NCI-H2196 treated with DMSO at 0.1 percent for 48 hours (cell line): Measurements from ENCODE around the gene EXOC4.

Experiments used
- DNase-seq: peaks from one replicate; lab custom pipeline; 2025; ENCODE audit not compliant: unreplicated experiment; lab: John Stamatoyannopoulos, UW

The EXOC4 gene

DNA sequence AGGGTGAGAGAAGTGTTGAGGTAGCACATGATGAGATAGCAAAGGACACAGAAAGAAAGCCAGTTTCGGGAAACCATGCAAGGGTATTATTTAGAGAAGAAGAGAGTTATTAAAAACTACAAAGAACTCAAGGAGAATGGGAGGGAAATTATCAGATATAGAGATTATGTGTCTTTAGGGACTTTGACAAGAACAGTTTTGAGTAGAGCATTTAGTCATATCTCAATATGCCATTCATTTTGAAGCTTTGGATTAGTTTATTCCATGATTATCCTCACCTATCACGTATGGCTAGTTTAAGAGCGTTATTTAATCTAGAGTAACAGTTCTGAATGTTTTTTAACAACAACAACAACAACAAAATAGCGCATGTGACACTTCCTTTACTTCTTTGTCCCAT is 409.4 kb downstream of the EXOC4 start:
- DNase-seq = no peak

- DNase-seq = no peak
Observed at GRCh38 chr7:133662830-133663229, 410.0 kb downstream of the EXOC4 start.

GRCh38 chr7:133664528-133664927 is 411.6 kb downstream of the EXOC4 start:
- DNase-seq = no peak

GRCh38 chr7:133668296-133669060 is 415.6 kb downstream of the EXOC4 start:
- DNase-seq = no peak

DNA sequence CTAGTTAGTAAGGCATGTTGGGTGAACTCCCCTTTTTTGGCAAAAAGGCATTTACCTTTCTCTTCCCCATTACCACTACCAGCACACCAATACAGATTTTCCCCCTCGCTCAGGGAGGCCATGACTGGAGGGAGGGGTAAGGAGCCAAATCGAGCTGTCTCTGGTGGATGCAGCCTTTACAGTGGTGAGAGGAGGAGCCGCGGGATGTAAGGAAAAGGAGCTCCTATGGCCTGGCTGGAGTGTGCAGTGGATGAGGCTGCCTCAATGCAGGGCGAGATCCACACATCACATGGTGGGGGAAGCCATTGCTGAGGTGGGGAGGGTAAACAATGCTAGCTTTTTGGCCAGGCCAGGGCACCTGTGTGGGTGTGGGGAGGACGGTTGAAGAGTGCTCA is 416.2 kb downstream of the EXOC4 start:
- no peak for DNase-seq

DNA sequence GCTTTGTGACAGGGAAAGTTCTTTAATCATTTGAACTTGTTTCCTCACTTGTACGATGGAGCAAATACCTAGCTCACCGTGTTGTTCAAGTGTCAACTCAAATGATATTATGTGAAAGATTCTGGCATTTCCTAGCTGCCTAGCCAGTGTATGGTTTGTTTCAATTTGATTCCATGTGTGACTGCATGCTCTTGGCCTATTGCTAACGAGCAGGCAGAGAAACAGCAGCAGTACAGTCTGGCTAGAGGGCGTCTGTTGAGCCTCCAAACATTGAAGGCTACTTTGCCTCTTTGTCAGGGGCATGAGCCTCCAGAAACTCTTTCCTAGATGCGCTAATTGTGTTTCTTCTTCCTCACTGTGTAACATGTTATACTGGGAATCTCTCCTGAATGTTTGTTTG is 417.4 kb downstream of the EXOC4 start:
- no peak for DNase-seq

DNA sequence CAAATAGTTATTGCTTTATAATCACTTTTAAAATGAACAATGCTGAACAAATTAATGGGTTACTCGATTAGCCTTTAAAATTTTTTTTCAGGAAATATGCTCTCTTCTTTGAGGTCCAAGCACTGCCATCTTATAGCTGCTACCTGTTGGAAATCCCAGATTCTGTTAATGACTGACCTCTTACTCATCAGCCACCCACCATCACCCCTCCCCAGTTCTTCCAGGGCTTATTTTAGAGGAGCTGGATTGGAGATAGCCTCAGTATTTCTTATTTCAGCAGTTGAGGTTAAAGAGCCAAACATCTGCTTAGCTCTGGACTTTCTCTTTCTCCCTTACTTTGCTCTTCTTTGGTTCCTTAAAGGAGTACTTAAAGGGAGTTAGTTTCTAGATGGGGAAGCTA is 420.0 kb downstream of the EXOC4 start:
- DNase-seq = no peak

DNA sequence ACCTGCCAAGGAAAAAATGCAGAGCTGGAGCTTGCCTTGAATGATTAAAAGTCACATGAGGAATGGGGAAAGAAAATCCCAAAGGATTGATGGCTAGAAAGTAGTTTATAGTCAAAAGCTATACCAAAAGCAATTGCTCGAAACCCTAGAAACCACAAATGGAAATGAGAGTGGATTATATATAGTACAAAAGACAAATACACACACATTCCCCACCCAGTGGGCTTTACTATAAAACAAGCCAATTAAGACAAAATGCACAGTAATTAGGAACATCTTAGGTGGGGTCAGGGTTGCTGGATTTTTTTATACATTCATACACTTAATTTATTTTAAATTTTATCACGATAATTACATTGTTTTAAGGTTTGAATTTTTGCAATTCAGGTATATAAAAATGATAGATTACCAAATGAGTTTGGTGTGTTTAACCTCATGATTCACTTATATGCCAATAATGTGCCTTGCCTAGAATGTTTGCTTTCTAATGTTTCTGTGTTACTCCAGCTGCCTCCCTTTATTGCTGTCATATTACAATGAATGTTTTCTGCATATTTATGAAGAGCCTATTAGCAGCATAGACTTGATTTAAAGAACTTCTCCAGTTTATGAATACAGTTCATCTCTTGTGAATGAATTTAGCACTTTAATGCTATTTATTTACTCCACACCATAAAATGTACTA is 421.3 kb downstream of the EXOC4 start:
- no peak for DNase-seq

DNA sequence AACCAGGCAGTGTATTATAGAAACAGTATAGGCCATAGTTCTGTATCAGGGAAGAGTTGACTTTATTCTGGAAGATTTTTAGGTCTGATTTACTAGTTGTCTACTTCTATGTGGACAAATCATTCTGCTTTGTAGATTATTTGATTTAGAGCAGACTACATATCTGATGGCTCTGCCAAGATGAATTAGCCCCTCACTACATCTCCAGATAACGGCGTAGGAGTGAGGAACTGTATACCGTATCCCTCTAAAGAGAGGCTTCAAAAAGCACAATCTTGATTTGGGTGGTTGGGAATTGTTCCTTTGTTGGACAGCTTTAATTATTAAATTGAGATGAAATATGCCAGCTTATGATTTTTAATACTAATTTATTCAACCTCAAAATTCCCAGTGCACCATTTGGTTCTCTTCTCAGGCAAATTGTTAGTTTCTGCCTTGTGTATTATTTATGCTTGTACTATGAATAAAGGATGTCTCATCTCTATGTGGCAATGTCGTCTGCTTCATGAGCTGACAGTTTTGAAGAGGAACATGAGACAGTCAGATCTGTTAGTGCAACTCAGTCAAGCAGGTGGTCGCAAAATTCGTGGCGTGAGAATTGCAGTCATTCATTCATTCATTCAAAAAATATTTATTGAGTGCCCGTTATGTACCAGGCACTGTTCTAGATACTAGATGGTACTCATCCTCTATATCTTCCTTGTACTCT is 422.8 kb downstream of the EXOC4 start:
- DNase-seq = no peak

- DNase-seq = no peak
Observed at GRCh38 chr7:133676805-133677370, 424.0 kb downstream of the EXOC4 start.

DNA sequence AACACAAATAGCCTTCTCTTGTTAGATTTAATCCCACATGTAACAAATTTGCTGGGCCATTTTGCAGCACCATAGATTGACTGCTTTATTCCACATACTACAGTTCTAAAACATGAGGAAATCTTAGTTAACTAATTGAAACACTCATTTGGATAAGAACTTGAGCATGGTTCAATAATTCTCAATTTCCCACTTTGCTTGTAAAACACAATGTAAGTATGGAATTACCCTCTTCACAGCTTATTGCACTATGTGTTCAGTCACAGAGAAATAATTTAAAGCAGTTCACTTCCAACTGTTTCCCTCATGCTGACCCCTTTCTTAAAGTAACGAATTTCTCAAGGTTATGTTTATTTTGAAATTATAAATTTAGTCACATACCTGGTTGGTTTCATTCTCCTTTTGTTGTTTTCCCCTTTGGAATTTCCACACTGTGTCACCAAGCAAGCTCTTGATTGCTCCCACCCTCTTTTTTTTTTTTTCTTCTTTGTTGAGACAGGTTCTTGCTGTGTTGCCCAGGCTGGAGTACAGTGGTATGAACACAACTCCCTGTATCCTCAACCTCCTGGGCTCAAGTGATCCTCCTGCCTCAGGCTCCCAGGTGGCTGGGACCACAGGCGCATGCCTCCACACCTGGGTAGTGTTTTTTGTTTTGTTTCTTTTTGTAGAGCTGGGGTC is 425.4 kb downstream of the EXOC4 start:
- DNase-seq = no peak

DNA sequence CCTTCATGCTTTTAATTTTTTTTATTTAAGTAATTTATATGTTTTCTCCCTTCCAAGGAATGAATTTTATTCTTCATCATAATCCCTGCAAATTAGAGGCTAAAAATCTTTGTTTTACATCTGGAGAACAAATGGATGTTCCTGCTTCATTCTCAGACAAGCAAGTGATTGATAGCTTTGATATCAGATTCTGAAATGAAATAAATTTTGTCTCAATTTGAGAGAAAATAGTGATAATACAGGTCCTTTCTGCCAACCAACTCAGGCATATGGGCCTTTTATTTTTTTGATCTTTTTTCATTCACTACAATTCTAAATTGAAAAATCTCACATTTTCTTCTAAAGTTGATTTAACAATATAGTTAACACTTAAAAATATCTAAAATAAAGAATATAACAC is 427.1 kb downstream of the EXOC4 start:
- DNase-seq = no peak

GRCh38 chr7:133681529-133681928 is 428.7 kb downstream of the EXOC4 start:
- no peak for DNase-seq

DNA sequence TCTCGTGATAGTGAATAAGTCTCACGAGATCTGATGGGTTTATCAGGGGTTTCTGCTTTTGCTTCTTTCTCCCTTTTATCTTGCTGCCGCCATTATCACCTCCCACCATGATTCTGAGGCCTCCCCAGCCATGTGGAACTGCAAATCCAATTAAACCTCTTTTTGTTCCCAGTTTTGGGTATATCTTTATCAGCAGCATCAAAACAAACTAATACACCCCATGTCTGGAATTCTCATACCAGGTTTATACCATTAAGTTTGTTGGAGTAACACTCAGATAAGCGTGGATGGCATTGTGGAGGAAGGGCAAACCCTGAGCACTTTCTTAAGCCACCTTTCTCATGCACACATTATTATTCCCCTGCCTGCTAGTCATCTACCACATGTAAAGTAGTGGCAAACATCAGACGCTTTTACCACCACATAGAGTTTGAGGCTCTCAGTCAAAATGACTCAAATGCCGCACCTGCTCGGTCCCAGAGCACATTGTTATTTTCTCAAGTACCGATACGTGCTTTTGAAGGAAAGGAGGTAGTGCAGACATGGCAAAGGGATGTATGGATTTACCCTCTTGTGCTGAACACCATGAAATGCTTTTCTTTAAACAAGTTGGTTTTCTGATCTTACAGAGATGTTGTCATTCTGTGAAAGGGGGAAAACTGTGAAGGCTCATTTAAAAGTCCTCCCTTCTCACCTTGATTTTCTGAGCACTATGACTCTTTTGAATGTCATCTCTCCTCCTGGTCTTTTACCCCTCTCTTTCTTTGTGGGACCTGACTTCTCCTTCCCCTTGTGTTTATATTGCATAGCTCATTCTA is 429.7 kb downstream of the EXOC4 start:
- DNase-seq = no peak

DNA sequence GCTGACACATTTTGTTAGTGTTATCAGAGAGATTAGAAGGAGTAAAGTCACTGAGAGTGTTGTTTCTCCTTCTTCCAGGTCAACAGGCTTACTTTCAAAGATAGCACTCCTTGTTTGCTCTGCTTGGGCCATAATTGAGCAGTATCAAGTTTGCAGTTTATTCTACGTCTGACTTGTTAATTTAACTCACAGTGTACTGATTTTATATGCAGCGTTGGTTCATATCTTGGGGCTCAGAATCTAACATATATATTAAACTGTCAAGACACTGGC is 430.2 kb downstream of the EXOC4 start:
- DNase-seq = no peak

DNA sequence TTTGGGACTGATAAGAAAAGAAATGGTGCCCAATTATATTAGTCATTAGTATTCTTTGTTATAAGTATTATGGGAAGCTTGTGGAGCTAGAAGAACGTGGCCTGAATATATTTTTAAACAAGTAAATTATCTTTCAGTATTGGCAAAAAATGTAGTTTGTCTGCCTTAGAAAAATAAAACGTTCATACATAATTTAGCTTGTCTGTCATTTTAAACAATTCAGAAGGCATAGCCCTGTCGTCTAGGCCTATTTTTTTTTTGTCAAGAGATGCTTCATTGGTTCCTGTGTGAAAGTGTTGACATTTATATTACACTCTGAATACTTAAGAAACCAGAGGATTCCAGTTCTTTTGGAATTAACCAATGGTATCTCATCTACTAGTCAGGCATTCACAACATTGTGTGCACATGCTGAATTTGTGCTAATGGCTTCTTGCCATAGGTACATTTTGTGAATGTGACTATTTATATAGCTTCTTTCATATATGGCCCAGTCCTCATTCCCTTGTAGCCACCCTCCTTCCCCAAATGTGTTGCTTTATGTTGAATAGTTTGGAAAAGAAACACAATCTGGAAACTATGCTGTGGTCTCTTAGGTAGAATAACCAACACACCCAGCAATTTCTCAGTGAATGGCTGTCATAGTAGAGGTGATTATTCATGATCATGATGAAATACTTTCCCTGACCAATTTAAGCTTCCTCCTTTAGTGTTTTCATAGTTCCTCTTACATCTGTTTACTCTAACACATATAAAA is 435.8 kb downstream of the EXOC4 start:
- no peak for DNase-seq

GRCh38 chr7:133690740-133691139 is 437.9 kb downstream of the EXOC4 start:
- DNase-seq = no peak

- DNase-seq = no peak
Observed at GRCh38 chr7:133691727-133692610, 439.1 kb downstream of the EXOC4 start.

DNA sequence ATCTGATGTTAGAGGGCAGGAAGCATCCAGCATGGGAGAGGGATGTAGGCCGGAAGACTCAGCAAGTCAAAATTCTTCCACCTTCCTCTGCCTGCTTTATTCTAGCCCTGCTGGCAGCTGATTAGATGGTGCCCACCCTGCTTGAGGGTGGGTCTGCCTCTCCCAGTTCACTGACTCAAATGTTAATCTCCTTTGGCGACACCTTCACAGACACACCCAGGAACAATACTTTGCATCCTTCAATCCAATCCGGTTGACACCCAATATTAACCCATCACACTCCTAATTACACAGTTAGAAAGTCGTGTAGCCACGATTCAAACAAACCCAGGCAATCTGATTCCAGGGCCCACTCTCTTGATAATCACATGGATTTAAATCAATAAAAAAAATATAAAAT is 440.4 kb downstream of the EXOC4 start:
- DNase-seq = no peak
